Activated CD4-positive, alpha-beta T cell treated with anti-CD3 and anti-CD28 coated beads, Interleukin-2, Interleukin-4, amounts not matched to agents 100 ng/mL and 50 ng/mL, durations not matched to agents 16 hours and 8 hours (primary cell): ENCODE results near the gene MALL.
"Not testable (repeated sequence)": the region's sequence is repeated elsewhere in the genome, so short reads cannot be mapped to it uniquely, and the experiment has no call there.

ENCODE experiments used
- DNase-seq: peaks from one replicate; pipeline ENCODE4 v3.0.0-alpha.2; 2020; ENCODE audit warnings: low spot score

The MALL gene

DNA sequence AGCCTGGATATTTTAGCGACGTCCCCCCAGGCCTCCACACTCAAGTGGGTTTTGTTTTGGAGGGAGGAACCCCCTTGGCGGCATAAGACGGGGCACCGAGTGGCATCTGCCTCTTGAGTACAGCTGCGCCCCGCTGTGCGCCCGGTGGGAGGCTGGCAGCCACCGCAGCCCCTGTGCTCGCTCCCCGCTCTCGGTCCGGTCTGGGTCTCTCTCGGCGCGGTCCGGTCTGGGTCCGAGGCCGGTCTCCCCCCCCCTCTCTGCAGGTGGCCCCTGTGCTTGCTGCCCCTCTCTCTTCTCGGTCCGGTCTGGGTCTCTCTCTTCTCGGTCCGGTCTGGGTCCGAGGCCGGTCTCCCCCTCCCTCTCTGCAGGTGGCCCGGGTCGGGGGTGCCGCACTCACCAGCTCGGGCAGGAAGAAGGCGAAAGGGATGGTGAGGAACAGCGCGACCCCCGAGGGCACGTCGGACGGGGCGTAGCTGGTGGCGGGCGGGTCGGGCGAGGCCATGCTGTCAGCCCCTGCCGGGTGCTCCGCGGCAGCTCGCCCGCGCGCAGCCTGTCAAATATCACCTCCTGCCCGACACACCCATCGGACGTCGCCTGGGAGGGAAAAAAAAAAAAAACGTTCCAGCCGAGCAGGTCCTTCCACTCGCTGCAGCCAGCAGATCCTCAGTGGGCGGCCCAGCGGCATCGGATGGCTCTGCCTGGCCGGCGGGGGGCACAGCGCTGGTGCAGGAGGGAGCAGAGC lies at the start of gene MALL:
Gene MALL, minus strand, starts transcription at position 532 of the 742 bp plus-strand sequence. Its CDS starts 30 bp downstream, at position 502.
- no peak for DNase-seq

DNA sequence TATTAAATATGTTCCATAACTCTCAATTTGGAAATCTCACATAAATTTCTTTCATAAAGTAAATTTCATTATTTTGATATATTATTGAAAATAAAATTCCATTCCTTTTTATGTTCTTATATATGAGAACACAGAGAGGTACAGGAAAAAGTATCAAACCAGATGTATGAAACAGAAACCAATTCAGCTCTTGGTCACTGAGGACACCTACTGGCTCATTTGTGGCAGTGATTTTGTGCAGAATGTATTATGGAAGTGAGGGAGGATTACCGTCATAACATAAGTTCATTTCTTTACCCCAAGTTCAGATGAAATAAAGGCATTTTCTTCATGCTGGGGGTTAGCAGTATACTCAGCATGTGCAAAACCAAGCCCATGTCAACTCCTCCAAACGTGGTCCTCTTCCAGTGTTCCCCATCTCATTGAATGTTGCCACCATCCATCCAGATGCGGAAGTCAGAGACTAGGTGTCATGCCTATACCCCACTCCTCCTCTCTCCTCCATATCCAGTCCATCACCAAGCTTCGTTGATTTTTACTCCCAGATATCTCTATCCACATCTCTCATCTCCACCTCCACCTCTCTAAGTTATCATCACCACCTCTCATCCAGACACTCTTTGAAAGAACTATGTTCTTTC lies 41.7 kb upstream of the MALL start:
- peak; percentile 46 for DNase-seq

DNA sequence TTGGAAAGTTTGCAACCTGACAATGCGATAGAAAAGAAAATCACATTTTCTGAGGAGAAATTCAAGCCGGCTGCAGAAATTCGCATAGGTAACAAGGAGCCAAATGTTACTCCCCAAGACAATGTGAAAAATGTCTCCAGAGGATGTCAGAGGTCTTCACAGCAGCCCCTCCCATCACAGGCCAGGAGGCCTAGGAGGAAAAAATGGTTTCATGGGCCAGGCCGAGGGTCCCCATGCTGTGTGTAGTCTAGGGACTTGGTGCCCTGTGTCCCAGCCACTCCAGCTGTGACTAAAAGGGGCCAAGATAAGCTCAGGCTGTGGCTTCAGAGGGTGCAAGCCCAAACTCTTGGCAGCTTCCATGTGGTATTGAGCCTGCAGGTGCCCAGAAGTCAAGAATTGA lies 39.2 kb upstream of the MALL start:
- DNase-seq, result not testable (repeated sequence)

DNA sequence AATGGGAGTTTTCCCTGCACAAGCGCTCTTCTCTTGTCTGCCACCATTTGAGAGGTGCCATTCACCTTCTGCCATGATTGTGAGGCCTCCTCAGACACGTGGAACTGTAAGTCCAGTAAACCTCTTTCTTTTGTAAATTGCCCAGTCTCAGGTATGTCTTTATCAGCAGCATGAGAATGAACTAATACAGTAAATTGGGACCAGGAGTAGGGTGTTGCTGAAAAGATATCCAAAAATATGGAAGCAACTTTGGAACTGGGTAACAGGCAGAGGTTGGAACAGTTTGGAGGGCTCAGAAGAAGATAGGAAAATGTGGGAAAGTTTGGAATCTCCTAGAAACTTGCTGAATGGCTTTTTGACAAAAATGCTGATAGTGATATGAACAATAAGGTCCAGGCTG lies 38.6 kb upstream of the MALL start:
- DNase-seq, result not testable (repeated sequence)

DNA sequence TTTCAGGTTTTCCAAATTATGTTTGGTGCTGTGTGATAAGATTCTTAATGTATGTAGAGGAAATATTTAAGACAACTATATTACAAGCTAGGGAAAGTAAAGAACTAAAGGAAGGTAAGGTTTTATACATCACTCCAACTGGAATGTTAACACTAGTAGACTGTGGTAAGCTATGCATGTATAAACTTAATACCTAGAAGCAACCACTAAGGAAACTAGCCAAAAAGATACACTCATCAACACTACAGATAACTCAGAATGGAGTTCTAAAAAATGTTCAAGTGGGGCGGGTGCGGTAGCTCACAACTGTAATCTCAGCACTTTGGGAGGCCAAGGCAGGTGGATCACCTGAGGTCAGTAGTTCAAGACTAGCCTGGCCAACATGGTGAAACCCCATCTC lies 37.8 kb upstream of the MALL start:
- DNase-seq, result no peak

DNA sequence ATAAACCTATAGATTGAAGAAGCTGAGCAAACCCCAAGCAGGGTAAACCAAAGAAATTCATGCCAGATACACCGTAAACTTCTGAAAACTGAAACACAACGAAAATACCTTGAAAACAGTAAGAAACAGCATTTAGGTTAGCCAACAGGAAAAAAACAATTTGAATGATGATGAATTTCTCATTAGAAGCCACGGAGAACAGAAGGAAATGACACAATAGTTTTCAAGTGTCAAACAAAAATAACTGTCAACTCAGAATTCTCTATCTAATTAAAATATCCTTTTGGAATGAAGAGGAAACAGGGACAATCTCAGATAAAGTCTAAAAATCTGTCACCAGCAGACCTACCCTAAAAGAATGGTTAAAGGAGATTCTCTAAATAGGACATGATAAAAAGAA lies 37.3 kb upstream of the MALL start:
- DNase-seq, result no peak

DNA sequence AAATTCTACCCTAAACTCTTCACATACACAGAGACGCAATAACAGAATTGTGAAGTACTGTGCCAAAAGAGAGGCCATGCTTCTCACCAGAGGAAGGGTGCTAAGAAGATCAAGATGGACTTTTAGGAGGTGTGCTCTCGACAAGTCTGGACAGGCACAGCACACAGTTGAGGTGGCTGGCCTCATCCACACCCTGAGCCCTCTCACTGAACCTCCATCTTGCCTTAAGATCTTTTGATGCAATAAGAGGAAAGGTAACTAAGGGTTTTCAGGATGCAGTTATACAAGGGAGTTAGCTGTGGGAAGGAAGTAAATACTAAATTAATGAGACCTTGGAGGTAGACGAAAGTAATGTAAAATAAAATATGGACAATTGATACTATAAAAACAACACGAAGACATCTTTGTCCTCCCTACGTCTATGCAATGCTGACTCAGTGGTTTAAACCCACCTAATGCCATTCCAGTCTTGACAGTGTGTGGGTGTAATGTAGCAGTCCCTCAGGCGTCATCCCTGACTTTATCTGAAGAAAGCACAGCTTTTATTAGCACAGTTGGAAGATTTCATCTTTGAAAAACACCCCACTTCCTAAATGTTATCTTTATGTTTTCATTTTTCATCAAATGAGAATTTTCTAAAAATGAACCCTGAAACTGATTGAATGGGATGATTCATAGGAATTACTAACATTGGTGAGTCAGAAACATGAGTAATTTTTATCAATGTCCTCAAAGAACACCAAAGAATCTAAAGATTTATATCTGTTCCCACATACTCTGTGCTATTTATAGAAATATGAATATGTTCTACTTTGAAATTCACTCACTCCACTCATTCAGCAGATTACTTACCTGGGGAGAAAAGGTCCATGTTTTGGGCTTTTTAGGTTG lies 34.0 kb upstream of the MALL start:
- peak; percentile 24 for DNase-seq

DNA sequence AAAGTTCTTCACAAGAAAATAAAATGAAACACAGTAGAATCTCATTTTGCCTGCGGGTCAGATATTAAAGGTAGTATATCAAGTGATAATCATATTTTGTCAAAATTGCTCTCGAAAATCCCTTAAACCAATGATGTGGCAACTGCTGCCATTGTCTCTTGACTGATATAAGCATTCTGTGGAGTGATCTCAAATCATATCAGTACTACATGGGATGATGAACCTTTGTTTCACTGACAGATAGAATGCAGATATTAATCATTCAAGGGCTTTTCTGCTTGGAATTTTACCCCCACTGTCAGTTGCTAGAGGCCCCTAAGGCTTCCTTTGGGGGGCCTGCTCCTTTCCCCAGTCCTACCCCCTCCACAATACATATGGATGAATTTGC lies 31.3 kb upstream of the MALL start:
- no peak for DNase-seq

DNA sequence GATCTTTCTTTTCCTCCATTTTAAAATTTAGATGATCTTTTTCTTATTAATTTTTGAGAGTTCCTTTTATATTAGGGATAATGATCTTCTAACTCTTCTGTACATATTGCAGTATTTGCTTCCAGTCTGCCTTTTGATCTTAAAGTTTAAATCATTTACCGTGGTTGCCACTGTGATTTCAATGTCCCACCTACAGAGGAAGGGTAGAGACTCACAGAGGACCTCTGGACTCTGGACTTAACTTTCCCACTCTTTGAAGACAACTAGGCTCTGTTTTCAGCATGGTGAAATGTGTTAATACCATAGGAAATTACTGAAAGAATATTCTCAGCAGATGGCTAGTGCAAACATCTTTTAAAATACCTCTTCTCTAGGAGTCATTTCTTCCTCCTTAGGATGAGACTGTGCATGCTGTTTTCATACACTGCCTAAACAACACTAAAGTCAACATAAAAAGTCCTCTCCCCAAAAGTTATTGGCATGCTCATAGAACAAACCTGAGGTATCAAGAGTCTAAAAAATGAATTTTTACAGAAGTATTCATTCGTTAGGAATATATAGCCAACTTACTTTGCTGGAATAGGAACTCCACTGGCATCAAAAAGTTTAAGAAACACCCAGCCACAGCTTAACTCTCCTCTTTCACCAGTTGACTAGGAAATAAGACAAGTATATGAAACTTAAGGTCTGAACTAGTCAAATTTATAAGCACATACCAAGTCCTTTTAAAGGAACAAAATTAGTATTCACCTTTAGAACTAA lies 30.7 kb upstream of the MALL start:
- DNase-seq, result no peak

DNA sequence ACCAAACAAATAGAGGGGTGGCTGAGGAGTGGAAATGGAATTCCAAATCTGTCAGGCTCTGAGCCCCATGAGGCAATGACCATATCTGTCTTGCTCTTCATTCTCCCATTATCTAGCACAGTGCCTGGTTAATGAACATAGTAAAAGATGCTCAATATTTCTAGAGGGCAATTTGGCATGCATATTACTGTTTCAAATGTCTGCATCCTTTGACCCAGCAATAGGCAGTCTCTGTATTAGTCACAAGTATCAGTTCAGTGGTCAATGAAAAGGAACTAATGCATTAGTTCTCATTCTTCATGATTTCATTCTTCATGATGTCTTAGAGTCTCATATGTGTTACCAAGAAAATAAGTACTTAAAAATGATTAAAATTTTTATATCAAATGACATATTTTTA lies 28.4 kb upstream of the MALL start:
- DNase-seq, result no peak

DNA sequence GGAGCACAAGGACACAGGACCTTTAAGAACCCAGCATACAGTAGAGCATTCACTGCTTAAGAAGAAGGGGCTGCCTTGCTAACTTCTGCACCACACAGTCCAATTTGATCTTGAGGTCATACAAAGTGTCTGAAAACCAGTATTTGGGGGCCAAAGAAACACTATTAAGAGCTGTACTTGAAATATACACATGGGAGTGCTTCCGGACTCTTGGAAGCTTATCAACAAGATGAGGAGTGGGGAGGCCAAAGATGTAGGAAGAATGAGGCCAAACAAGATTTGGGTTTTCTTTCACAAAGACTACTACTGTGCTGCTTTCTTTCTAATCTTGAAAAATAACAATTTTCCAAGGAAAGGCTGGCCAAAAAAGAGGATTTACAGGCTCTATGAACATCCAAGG lies 24.8 kb upstream of the MALL start:
- DNase-seq, result no peak

DNA sequence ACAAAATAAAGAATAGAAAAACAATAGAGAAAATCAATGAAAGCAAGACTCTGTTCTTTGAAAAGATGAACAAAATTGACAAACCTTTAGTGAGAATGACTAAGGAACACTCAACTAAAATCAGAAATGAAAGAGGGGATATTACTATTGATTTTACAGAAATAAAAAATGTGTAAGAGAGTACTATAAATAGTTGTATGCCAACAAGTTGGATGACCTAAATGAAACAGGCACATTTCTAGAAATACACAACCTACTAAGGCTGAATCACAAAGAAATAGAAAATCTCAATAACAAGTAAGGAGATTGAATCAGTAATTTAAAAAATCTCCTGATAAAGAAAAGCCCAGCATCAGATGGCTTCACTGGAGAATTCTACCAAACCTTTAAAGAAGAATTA lies 18.4 kb upstream of the MALL start:
- DNase-seq, result no peak

DNA sequence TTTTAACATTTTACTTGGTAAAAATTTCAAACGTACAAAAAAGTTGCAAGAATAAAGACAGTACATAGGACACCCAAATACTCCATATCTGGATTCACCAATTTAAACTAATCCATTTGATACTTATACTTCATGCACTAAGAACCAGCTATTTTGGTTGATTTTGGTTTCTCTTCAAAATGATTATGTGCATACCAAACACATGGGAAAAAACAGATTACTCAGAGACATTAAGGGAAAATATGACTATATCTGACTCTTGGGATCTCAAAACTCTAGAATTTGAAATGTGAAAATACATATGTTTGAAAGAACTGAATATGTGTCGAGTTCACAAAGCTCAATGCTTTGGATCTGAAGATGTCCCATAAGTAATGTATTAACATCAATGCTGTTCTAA lies 15.5 kb upstream of the MALL start:
- no peak for DNase-seq

DNA sequence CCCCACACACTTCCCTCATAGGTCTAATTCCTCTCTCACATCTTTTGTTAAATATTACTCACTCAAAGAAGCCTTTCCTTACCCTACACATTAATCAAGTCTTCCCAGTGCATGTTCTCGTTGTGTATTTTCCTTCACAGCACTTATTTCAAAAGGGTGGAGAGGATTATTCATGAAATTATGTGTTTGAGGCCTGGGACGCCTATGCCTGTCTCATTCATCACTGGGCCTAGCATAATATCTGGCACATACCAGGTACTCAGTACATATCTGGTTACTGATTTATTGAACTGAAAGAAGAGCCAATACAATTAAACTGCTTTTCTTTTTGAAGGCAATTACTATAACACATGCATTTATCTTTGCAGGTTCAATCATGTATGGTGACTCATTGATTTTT lies 15.1 kb upstream of the MALL start:
- no peak for DNase-seq

DNA sequence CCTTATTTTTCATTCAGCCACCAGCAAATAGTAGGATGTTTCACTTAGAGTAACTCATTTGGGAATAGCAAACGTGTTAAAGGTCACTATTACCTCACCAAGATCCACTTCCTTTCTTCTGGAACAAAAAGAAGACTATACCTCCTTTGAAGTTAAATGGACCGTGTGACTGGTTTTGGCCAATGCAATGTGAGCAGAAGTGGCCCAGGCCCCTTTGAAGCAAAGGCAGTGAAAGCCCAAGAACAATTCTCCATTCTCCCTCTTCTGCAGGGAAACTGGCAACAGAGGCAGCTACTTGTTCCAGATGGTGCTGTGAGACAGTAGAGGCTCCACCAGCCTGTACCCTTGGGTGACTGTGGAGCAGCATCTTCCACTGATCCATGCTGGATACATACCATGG lies 11.3 kb upstream of the MALL start:
- DNase-seq, result no peak

DNA sequence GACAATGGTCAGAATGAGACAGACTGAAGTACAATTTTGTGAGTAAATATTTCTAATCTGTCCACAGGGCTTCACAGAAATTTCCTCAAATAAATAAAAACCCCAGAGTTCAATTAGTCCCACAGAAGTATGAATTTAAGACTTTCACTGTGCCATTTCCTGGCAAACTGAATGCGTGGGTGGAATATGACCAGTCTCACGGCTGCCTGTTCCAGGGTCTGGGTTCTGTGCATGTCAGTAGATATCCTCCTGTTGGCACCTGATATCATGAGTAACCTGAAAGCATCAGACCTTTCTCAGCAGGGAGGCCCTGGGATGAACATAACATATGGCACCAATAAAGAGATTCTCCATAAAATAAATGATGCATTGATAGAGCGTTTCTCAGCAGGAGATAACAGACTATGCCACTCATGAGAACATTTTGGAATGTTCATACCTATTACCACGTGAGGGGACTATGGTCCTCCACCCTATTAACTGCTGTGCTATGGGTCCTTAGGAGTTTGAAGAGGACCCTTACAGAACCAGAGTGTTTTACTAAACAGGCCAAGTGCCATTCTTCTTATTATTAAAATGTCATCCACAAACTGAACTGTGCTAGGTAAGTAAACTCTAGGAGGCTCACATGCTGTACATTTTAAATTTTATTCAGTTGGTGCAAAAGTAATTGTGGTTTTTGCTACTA lies 10.6 kb upstream of the MALL start:
- no peak for DNase-seq

DNA sequence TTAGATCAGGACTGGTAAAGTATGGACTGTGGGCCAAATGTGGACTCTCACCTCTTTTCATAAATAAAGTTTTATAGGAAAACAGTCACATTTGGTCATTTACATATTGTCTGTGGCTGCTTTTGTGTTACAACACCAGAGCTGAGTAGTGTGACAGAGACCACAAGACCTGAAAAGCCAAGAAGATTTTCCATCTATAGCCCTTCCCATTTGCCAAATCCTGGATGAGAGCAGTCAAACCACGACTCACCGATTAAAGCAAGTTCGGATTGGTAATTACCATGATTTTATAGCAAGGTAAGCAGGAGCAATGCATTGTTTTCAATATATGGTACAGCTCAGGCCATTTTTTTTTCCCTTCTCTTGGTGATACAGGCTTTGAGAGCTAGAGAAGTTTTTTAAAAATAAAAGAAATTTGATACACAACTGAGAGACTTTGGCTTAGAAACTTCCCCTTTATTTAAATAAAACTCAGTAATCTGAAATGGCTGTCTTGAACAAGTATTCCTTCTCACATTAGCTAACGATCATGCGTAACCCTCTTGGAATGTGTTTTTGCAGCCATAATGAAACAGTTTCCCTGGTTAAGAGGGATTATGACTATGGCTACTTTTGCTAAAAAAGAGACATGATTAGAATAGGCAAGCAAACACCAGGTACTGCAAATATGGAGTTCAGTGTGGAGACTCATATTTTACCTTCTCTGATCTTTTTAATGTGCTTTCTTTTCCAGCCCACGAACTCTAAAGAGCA lies 9.5 kb upstream of the MALL start:
- DNase-seq, result no peak

DNA sequence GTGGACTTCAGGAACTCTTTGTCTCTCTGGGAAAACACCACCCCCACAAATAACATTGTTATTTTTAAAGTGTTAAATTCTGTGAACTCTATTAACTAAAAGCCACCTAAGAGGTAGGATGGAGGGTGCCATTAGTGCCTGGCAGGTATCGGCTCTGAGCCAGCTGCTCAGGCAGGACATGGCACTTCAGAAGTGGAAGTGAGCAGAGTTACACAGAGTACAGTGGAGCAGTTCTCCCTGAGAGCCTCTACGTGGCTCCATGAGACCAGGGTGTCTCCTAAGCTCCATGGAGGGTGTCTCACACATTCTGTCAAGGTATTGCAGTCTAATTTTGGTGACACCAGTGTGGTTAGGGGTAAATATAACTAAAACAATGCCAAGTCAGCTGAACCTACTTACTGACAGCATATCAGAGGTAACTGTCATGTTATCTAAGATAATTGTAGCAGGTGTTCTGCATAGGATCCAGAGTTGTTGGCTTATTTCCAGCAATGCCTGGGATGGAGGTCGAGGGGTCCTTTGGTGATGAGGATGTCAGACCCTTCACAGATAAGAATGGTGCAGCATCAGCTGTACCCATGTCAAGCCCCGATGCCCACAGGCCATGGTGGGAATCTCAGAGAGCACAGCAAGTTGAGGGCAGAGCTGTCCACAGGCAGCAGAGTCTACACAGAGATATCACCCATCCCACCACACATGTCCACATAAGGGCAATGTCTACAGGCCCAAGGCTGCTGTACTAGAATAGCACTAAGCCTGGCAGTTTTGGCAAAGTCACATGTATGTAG lies 8.6 kb upstream of the MALL start:
- no peak for DNase-seq

DNA sequence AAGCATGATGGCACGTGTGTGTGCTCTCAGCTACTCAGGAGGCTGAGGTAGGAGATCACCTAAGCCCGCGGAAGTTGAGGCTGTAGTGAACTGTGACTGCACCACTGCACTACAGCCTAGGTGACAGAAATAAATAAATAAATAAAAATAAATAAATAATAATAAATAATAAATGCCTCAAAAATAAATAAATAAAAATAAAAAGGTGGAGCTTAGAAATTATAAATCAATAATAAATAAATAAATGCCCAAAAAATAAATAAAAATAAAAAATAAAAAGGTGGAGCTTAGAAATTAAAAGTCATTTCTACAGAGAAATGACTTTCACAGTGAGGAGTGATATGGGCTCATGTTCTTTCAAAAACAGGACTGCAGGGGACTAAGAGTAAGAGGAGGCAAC lies 6.0 kb upstream of the MALL start:
- DNase-seq, result no peak

DNA sequence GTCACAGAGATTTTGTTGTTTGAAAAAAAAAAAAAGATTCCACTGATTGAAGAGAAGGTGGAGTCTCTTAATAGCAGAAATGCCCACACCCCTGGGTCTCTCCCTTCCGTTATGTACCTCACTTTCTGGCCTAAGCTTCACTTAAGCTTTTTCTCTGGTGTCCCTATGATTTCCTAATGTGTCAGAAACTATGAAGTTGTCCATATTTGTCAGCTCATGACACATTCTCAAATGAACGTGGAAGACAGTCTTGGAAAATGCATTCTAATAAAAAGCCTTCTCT lies 5.4 kb upstream of the MALL start:
- no peak for DNase-seq
